ENCODE measurements around the gene TMIE.

Gene TMIE

DNA sequence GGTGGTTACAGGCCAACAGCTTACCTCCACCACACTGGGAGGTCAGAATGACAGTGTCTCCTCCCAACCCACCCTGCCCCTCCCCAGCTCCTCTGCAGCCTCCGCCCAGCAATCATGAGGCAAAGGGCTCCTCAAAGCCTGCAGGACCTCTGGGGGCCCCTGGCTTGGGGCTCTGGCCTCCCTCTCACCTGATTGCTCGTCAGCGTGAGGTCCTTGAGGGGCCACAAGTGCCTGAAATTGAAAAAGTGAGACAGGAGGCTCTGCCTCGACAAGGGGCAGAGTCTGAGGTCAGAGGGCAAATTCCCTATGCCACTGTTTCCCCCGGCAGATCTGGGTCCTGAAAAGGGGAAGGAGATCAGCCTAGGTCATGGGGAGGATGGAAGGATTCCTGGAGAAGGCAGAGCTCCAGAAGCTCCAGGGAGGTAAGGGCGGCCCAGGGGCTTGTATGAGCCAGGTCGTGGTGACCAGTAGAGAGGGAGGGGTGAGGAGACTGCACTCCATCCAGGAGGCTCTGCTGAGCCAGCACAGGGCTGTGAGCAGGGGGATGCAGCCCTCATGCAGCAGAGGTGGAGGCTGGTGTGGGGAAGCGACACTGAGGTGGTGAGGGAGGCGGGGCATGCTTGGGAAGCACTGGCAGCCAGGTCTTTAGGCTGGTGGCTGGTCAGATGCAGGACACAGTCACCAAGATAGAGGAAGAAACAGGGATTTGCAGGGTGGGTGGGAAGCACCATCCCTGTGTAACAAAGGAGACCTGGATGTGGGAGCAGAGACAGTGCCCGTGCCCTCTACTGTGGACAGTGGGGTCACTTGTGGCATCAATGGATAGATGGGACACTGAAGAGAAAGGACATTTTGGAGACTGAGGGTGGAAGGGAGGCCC, 27.8 kb upstream of the TMIE start:
- TF ChIP-seq, protein P1, sequence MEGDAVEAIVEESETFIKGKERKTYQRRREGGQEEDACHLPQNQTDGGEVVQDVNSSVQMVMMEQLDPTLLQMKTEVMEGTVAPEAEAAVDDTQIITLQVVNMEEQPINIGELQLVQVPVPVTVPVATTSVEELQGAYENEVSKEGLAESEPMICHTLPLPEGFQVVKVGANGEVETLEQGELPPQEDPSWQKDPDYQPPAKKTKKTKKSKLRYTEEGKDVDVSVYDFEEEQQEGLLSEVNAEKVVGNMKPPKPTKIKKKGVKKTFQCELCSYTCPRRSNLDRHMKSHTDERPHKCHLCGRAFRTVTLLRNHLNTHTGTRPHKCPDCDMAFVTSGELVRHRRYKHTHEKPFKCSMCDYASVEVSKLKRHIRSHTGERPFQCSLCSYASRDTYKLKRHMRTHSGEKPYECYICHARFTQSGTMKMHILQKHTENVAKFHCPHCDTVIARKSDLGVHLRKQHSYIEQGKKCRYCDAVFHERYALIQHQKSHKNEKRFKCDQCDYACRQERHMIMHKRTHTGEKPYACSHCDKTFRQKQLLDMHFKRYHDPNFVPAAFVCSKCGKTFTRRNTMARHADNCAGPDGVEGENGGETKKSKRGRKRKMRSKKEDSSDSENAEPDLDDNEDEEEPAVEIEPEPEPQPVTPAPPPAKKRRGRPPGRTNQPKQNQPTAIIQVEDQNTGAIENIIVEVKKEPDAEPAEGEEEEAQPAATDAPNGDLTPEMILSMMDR (IDR thresholded peaks at IDR 0.05; ENCODE audit: insufficient read depth, low read depth, low read length, missing control alignments), result no peak
- no peak for DNase-seq (ENCODE audit: low read depth)
- H3K4me3 ChIP-seq (ENCODE audit: low read depth, low read length), result no peak overlapping the region

DNA sequence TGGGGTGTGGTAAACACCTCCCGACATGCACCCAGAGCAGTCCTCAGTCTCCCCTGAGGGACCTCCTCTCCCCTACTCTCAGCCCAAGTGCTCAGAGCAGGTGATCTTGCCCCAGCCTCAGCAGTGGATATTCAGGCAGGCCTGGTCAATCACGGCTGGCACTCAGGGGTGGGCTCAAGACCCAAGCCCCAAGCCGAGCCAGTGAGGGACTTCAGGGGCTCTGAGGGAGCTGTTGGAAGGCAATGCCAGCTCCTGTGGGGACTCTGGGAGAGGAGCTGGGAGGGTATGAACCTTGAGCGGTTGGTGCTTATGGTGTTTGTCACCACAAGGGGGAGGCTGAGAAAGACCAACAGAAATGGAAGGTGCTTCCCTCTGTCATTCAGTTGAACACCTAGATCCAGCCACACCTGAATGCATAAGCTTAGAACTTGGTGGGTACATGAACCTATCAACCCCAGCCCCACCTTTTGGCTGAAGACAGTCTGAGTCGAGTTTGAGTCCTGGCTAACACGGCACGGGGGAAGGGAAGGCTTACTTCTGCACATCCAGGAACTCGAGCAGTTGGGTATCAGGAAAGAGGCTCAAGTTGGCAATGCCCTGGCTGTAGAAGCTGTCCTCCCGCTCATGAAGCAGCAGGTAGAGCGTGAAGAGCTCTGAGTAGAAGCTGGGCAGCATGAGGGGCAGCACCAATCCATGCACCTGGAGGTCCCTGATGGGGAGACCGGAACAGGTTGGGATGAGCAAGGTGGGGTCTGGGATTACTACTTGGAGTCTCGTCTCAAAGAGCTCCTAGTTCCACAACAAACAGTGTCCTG, 27.0 kb upstream of the TMIE start:
- TF ChIP-seq, protein P1 (IDR thresholded peaks at IDR 0.05; ENCODE audit: insufficient read depth, low read depth, low read length, missing control alignments), result no peak
- no peak overlapping the region for H3K4me3 ChIP-seq (ENCODE audit: low read depth, low read length)
- DNase-seq (ENCODE audit: low read depth), result no peak

DNA sequence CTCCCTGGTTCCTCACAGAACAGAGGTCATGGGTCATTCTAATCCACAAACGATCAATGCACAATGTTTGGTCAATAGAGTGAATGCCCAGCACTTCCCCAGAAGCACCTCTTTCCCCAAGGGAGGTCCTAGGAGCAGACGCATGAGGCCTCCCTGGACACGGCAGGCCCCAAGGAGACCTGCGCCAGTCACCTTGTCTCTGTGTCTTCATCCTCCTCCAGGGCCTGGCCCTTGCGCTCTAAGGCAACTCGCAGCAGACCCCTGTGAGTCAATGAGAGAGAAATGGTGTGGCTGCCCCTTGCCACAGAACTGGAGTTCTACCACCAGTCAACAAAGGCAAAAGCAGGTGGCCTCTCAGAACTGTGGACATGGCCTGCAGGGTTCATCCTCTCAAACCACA, 25.8 kb upstream of the TMIE start:
- DNase-seq (ENCODE audit: low read depth), result no peak
- no peak overlapping the region for H3K4me3 ChIP-seq (ENCODE audit: low read depth, low read length)
- TF ChIP-seq, protein P1 (IDR thresholded peaks at IDR 0.05; ENCODE audit: insufficient read depth, low read depth, low read length, missing control alignments), result no peak

DNA sequence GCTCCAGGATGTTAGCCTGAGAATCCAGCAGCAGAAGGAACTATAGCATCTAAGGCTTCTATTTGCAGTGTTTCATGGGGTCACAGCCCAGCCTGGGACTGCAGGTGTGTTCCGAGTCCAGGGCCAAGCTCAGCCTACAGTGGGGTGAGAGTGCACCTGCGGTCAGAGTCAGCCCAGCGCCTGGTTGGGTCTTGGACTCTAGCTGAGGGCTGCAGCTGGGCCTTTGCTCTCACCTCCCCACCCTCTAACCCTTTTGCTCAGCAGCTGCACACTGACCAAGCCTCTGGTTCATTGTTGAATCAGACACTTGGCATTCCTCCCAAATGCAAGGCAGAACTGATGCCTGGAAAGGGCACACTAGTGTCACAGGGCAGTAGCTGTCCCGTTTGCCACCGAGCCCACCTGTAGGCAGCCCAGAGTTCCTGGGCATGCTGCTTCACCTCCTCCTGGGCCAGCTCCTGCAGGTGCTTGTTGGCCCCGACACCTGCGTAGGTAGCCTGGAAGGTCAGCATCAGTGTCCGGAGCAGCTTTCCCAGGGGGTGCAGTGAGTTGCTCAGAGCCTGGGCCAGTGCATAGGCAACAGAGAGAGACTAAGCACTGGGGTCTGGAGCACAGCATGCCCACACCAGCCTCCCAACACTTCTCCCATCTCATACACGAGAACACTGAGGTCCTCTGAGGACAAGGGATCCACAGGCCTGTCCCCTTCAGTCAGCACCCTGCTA, 25.2 kb upstream of the TMIE start:
- H3K4me3 ChIP-seq (ENCODE audit: low read depth, low read length), result no peak overlapping the region
- TF ChIP-seq, protein P1 (IDR thresholded peaks at IDR 0.05; ENCODE audit: insufficient read depth, low read depth, low read length, missing control alignments), result no peak
- no peak for DNase-seq (ENCODE audit: low read depth)

DNA sequence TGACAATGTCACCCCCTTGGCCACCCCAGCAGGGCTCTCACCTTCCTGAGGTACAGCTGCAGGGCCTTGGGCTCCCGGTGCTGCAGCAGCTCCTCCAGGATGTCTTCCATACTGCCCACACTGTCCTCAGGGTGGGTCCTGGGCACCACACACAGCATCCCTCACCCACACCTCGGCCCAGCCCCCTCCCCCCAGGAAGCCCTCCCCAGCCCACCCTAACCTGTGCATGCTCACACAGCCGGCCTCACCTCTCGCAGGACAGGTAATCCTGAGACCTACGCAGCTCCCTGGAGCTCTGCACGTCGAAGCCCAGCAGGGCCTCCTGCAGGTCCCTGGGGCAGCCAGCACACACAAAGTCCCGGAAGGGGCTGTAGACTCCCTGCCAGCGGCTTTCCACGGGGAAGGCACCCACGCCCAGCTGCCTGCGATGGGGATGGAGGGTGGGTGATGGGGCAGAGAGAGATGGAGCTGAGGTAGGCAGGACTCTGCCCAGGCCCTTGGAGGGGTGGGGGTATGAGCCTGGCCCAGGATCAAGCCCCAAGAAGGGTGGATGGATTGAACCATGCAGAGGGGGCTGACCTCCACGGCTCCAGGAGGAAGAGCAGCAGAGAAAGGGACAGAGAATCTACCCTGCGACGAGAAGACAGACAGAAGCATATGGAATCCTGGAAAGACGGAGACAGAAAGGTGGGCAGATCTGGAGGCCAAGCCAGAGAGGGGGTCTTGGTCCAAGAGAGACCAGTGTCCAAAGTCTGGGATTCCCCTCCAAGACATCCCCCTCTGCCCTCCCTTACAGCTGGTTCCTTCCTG, 24.4 kb upstream of the TMIE start:
- no peak overlapping the region for H3K4me3 ChIP-seq (ENCODE audit: low read depth, low read length)
- TF ChIP-seq, protein P1 (IDR thresholded peaks at IDR 0.05; ENCODE audit: insufficient read depth, low read depth, low read length, missing control alignments), result no peak
- no peak for DNase-seq (ENCODE audit: low read depth)

DNA sequence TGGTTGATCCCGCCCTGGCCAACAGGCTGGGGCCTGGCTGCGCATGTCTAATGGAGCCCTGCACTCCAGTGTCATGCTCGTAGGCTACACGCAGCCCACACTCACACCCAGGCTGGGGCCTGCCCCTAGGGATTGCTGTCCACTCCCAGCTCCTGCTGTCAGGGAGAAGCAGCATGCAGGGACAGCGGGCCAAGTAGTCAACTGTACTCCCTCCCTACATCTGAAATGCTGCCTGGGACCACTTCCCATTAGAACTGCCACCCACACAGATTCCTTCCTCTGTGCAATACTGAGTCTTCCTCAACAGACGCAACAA, 23.8 kb upstream of the TMIE start:
- no peak for DNase-seq (ENCODE audit: low read depth)
- TF ChIP-seq, protein P1 (IDR thresholded peaks at IDR 0.05; ENCODE audit: insufficient read depth, low read depth, low read length, missing control alignments), result no peak
- H3K4me3 ChIP-seq (ENCODE audit: low read depth, low read length), result no peak overlapping the region
